Progenitor cell of endocrine pancreas (in vitro differentiated cells): ENCODE measurements around the gene ACO2. TPM values are rescaled to one million over a fixed set of nuclear protein-coding genes. Genes with fewer than 3 reads are reported as not detected.
"Not testable (repeated sequence)": the region's sequence is repeated elsewhere in the genome, so short reads cannot be mapped to it uniquely, and the experiment has no call there.

Experiments used
- DNase-seq: peaks from one replicate; pipeline ENCODE4 v3.0.0; 2021; ENCODE audit warnings: low spot score; ENCODE audit not compliant: unreplicated experiment
- H3K27ac Mint-ChIP-seq: 2 replicates; pipeline ENCODE4 v1.8.0; 2021; ENCODE audit warnings: mild to moderate bottlenecking, moderate library complexity, mixed read lengths
- H3K27me3 Mint-ChIP-seq: 2 replicates; pipeline ENCODE4 v1.8.0; 2021; ENCODE audit warnings: mixed read lengths
- H3K36me3 Mint-ChIP-seq: 2 replicates; pipeline ENCODE4 v1.8.0; 2022; ENCODE audit warnings: mixed read lengths; ENCODE audit not compliant: insufficient read depth
- H3K4me1 Mint-ChIP-seq: 2 replicates; pipeline ENCODE4 v1.8.0; 2021; ENCODE audit warnings: low read depth, mixed read lengths
- H3K4me3 Mint-ChIP-seq: 2 replicates; pipeline ENCODE4 v1.8.0; 2021; ENCODE audit warnings: low read depth, mild to moderate bottlenecking, moderate library complexity, mixed read lengths
- H3K9me3 Mint-ChIP-seq: 2 replicates; pipeline ENCODE4 v1.8.0; 2021; ENCODE audit warnings: low read depth, mixed read lengths
- total RNA-seq: library from RNA; stranded (reverse); gene quantifications from 2 replicates; pipeline ENCODE4 v1.2.1, GENCODE V29; 2021
- TF ChIP-seq, protein P1 (sequence below): fragments of 200-600 bp; sonication (generic); IDR thresholded peaks from one replicate; pipeline ENCODE4 v1.5.0; 2021; ENCODE audit warnings: antibody characterized with exemption, mild to moderate bottlenecking; ENCODE audit not compliant: unreplicated experiment

ACO2 gene
- total RNA-seq, 1 donor from 2014 or later, result 67.4 TPM

DNA sequence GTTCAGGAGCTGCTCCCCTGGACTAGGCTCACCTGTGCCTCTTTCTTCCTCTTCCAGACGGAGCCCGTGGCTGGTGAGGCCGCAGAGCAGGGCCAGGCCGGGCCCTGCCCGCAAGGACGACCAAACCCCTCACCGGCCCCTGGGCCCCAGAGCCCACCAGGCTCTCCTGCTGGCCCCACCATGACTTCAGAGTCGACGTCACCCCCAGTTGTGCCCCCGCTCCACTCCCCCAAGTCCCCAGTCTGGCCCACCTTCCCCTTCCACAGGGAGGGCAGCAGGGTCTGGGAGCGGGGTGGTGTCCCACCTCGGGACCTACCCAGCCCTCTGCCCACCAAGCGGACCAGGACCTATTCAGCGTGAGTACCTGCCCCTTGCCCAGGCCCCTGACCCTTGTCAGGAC is 102.9 kb downstream of the ACO2 start:
- no peak for DNase-seq
- Mint-ChIP-seq H3K27me3 (no peaks in the 10 kb centered on the region), H3K4me3 (no peak overlapping the region), H3K36me3 (peaks cover 2% of the 10 kb centered on the region), H3K9me3 (no peaks in the 10 kb centered on the region), H3K27ac (no peak overlapping the region), H3K4me1 (no peaks in the 10 kb centered on the region)
- TF ChIP-seq, protein P1, sequence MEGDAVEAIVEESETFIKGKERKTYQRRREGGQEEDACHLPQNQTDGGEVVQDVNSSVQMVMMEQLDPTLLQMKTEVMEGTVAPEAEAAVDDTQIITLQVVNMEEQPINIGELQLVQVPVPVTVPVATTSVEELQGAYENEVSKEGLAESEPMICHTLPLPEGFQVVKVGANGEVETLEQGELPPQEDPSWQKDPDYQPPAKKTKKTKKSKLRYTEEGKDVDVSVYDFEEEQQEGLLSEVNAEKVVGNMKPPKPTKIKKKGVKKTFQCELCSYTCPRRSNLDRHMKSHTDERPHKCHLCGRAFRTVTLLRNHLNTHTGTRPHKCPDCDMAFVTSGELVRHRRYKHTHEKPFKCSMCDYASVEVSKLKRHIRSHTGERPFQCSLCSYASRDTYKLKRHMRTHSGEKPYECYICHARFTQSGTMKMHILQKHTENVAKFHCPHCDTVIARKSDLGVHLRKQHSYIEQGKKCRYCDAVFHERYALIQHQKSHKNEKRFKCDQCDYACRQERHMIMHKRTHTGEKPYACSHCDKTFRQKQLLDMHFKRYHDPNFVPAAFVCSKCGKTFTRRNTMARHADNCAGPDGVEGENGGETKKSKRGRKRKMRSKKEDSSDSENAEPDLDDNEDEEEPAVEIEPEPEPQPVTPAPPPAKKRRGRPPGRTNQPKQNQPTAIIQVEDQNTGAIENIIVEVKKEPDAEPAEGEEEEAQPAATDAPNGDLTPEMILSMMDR, result no peak

DNA sequence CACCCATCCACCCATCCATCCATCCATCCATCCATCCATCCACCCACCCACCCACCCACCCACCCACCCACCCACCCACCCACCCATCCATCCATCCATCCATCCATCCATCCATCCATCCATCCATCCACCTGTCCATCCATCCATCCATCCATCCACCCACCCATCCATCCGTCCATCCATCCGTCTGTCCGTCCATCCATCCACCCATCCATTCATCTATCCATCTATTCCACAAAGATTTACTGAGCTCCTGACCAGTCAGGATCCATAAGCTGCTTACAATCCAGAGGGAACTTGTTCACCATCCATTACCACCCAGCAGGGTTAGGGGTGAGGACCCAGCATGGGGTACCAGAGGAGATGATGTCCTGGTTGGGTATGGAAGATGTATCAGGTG is 103.4 kb downstream of the ACO2 start:
- DNase-seq, H3K9me3 Mint-ChIP-seq, H3K4me1 Mint-ChIP-seq, H3K27ac Mint-ChIP-seq, H3K27me3 Mint-ChIP-seq, H3K4me3 Mint-ChIP-seq, H3K36me3 Mint-ChIP-seq: not testable (repeated sequence)

DNA sequence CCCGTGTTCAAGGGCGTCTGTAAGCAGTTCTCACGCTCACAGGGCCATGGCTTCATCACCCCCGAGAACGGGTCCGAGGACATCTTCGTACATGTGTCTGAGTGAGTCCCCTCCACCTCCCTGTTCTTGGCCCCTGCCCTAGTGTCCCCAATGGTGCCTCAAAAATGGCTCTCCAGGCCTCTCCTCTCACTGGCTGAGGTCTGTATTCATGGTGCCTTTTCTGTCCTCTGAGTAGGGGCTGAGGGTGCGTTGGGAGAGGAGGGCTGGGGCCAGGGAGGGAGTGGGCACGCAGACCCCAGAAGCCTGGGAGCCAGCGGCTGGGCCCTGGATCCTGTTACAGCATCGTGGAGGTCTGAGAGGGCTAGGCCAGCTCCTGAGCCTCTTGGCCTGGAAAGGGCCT is 104.8 kb downstream of the ACO2 start:
- DNase-seq, result no peak
- Mint-ChIP-seq H3K27me3 (no peaks in the 10 kb centered on the region), H3K36me3 (peaks cover 6% of the 10 kb centered on the region), H3K9me3 (no peaks in the 10 kb centered on the region), H3K27ac (no peak overlapping the region), H3K4me3 (no peak overlapping the region), H3K4me1 (no peaks in the 10 kb centered on the region)
- TF ChIP-seq, protein P1, result no peak

DNA sequence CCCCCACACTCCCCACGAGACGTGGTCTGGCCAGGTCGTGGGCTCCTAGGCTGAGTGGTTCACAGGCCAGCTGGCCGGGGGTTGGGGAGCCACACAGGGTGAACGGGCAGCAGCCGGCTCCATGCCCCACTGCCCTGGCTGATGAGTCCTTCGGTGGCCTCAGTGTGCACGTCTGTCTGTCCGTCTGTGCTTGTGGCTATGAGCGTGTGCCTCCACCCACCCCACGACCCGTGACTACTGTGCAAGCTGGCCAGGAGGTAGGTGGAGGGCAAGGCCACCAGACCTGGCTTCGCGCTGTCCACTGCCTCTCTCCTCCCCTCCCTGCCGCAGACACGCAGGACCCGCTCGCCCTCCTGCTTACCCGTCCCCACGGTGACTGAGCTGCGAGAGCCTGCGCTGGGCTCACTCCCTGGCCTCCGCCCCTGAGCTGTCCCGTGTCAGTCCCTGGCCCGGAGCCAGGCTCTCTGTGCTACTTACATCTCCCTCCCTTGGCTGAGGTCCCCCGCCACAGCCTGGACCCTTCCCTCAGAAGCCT is 106.0 kb downstream of the ACO2 start:
- Mint-ChIP-seq H3K36me3 (peaks cover 6% of the 10 kb centered on the region), H3K4me1 (no peaks in the 10 kb centered on the region), H3K27ac (no peak overlapping the region), H3K4me3 (no peak overlapping the region), H3K9me3 (no peaks in the 10 kb centered on the region), H3K27me3 (no peaks in the 10 kb centered on the region)
- no peak for DNase-seq
- TF ChIP-seq, protein P1, result no peak

DNA sequence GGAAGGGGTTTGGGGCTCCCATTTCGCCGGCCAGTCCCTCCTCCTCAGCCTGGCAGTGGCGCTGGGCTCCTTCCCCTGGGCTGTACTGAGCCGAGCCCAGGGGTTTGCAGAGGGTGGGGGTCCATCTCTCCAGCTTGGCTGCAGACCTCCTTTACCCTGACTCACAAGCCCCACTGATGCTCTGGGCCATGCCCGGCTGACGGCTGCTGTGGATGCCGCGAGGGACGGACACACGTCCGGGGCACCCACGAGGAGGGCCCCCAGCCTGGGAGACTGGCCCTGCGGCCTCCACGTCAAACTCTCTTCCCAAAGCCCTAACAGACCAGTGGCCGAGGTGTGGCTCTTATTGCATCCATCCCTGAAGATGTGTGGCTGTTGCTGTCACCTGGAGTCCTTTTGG is 106.6 kb downstream of the ACO2 start:
- H3K27me3 Mint-ChIP-seq, result no peaks in the 10 kb centered on the region
- peaks cover 6% of the 10 kb centered on the region for H3K36me3 Mint-ChIP-seq
- H3K4me3 Mint-ChIP-seq, result no peak overlapping the region
- TF ChIP-seq, protein P1, result no peak
- no peaks in the 10 kb centered on the region for H3K9me3 Mint-ChIP-seq
- H3K4me1 Mint-ChIP-seq, result no peaks in the 10 kb centered on the region
- DNase-seq, result no peak
- H3K27ac Mint-ChIP-seq, result no peak overlapping the region

DNA sequence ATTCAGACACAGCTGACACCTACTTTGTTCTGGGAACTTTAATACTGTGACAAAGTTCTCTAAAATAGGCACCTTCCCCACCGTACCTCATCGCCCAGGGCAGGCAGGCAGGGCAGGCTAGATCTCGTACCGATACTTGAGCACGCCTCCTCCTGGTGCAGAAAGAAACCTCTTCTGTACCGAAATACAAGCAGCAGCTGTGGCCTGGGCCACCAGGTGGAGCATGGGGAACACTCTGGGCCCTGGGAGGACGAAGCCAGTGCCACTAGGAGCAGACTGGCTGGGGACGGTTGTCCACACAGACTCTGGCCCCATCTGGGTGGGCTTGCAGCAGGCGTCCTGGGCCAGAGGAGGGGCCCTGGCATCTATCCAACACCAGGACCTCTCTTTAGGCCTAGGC is 108.0 kb downstream of the ACO2 start:
- Mint-ChIP-seq H3K27ac (peak overlapping the region; percentile 80), H3K4me3 (no peak overlapping the region), H3K9me3 (no peaks in the 10 kb centered on the region), H3K36me3 (peaks cover 6% of the 10 kb centered on the region), H3K4me1 (no peaks in the 10 kb centered on the region), H3K27me3 (no peaks in the 10 kb centered on the region)
- TF ChIP-seq, protein P1, result peak; percentile 64
- DNase-seq, result peak; percentile 37
